Endothelial cell of hepatic sinusoid (primary cell): ENCODE measurements around the gene PEX11B.

ENCODE experiments used
- in situ Hi-C: cut with HindIII; loops from 2 replicates; pipeline ENCODE4 v1.10.0; 2017; ENCODE audit warnings: low sequenced_read_pairs

The PEX11B gene

DNA sequence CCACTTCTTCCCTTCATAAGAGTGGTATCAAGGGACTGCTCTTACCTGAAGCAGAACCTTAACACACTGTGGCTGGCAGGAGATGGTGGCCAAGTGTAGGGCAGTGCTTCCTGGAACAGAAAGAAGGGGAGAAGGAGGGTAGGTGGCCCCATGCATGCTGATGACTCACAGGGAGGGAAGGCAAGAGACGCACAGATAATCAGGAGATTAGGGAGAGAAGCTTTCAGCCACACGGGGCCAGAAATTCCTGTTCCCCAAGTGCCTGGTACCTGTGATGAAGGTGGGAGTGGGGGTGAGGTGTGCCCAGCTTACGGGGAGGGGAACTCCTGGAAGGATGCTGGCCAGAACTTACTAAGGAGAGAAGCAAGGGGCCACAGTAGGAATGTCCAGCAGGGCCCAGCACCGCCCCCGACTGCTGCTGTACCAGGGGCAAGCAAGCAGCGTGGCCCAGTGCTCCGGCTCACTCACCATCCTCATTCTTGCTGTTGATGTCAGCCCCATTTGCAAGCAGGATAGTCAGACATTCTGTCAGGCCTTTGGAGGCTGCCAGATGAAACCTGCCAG lies 40.5 kb downstream of the PEX11B start:
- in situ Hi-C loops, result loop anchor here (5.0 kb wide), 1 partner anchor 39 kb away; the partner anchor contains the start of gene PEX11B

DNA sequence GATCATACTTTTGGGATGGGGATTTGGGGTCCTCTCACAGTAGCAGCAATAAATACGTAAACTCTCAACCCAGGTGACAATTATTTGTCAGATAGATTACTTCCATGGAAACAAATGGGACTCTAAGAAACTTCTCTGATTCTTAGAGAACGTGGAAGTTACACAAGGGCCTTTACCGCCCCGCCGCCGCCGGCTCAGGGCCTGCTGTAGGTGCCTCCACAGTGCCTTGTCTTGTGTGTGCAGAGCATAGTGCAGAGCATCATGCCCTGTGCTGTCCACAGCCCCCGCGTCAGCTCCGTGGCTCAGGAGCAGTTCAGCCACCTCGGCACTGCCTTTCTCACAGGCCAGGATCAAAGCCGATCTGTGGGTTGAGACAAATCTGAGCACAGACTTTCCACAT lies 43.9 kb downstream of the PEX11B start:
- in situ Hi-C loops, result loop anchor here (5.0 kb wide), 1 partner anchor 43 kb away; the partner anchor contains the start of gene PEX11B

DNA sequence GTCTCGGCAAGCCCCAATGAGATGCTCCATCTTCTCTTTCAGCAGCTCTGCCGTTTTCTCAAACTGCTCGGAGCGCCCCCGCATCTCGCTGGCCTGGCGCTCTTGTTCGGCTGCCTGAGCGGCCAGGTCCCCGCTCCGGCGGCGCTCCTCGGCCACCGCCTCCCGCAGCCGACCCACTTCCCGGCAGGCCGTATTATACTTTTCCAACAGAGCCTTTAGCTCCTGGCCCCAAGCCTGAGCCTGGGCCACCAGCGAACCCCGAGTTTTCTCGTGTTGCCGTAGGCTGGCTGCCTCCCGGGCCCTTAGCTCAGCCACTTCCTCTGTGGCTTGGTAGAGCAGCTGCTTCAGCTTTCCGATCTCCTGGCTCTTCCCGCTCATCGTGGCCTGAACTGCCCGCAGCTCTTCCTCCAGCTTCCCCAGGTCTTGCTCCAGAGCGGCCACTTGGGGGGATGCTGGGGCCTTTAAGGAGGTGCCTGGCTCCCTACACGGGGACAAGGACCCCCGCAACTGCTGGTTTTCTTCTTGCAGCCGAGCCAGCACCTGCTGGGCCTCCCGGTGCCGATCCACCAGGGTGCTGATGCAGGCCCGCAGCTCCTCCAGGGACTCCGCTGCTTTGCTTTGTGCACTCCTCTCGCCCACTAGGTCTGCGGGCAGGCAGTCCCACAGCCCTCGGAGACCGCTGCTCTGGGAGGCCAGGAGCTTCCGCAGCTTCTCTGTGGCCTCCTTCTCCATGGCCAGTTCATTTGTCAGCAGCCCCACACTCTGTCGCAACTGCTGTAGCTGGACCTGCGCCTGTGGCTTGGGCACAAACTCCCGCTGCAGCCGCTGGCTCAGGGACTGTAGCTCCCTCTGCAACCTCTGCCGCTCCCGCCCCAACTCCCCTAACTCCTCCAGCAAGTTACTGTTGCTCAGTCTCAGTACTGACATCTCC lies 46.3 kb downstream of the PEX11B start:
- in situ Hi-C loops, result no loop called here

DNA sequence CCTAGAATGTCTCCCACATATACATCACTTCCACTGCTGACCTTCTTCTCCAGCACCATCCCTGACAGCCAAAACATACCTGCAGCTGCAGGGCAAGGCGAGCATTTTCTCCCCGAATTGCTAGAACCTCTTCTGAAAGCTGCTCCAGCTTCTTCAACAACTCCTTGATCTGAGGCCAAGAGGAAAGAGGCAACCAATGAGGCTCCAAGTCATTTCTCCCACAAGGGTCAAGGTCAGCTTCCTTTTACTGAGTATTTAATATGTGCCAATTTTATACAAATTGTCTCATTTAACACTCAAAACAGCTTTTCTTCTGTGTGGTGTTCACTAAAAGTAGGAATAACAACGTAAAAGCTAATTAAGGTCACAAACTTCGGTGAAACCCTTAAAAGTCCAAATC lies 50.3 kb downstream of the PEX11B start:
- in situ Hi-C loops, result no loop called here

DNA sequence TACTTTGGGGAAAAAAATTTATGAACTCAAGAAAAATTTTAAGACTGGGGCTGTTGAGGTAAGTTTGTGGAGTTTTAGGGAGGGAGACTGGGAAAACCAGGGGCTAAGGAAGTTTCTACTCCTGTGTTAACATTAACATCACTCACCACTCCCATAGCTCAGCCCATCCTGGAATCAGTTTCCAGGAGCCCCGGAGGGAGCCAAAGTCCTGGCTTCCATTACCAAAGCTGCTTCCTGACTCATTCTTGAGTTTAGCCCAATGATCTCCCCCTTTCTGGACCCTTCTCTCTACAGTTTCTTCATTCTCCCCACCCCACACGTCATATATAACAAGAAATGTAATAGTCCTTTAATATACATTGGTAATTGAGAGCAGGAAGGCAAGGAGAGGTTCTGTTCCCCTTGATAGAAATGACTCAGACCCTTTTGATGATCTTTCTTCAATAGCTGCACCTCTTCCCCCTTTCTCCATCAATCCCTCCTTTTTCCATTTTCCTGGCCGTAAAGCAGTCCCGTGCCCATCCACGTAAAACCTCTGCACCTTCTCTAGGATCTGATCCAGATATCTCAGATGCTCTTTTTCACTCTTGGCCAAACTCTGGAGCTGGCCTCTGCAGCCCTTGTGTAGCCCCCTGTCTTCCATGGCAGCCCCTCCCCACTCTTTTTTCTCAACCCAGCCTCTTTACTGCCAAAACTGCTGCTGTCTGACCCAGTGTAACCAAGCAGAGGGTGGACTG lies 55.1 kb downstream of the PEX11B start:
- in situ Hi-C loops, result no loop called here
